Activated CD8-positive, alpha-beta memory T cell treated with anti-CD3 and anti-CD28 coated beads, Interleukin-2, amount 50 U/mL, for 48 hours (primary cell): Measurements from ENCODE around the gene FERD3L.
"Not testable (repeated sequence)": the region's sequence is repeated elsewhere in the genome, so short reads cannot be mapped to it uniquely, and the experiment has no call there.

Experiments
- DNase-seq: peaks from one replicate; pipeline ENCODE4 v3.0.0-alpha.2; 2020

The FERD3L gene, protein sequence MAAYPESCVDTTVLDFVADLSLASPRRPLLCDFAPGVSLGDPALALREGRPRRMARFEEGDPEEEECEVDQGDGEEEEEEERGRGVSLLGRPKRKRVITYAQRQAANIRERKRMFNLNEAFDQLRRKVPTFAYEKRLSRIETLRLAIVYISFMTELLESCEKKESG

DNA sequence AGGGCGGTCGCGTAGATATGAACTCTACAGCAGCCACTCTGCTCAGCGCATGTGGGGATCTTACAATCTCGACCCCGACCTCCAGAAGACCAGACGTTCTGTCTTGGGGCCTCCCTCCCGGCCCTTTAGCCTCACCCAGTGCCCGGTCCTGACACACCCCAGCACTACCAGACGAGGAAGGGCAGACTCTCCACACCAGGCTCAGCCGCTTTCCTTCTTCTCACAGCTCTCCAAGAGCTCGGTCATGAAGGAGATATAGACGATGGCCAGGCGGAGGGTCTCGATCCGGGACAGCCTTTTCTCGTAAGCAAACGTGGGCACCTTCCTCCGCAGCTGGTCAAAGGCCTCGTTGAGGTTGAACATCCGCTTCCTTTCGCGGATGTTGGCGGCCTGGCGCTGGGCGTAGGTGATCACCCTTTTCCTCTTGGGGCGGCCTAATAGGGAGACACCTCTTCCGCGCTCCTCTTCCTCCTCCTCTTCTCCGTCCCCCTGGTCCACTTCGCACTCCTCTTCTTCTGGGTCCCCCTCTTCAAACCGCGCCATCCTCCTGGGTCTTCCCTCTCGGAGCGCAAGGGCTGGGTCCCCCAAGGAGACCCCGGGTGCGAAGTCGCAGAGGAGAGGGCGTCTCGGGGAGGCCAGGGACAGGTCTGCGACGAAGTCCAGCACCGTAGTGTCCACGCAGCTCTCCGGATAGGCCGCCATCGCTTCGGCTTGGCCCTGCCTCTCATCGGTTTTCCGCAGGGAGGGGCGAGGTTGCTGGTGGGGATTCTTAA is at the start of gene FERD3L:
Gene FERD3L, minus strand, starts transcription at position 761 of the 773 bp plus-strand sequence. Its CDS starts 59 bp downstream, at position 702.
- DNase-seq, result no peak

DNA sequence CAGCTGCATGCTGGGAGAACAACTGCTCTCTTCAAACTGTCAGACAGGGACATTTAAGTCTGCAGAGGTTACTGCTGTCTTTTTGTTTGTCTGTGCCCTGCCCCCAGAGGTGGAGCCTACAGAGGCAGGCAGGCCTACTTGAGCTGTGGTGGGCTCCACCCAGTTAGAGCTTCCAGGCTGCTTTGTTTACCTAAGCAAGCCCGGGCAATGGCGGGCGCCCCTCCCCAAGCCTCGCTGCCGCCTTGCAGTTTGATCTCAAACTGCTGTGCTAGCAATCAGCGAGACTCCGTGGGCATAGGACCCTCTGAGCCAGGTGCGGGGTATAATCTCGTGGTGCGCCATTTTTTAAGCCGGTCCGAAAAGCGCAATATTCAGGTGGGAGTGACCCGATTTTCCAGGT is 49.2 kb upstream of the FERD3L start:
- DNase-seq, result not testable (repeated sequence)

DNA sequence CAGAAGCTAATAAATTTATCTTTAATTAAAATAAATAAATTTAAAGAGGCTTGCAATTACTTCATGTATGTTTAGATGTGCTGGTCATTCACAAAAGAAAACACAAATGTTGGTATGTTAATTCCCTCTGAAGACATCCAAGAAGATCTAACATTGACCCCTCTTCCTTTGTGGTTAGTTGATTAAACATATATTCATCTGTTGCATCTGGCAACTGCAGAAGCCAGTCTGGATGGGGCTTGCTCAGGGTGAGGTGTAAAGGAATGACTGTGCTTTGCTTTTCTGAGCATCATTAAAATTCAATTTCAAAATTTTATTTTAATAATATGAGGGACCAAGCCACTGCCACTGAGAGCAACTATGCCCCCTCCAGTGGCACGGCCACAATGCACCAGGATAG is 36.4 kb upstream of the FERD3L start:
- DNase-seq, result no peak

- DNase-seq, result no peak
Measured at GRCh38 chr7:19178595-19178994, 33.4 kb upstream of the FERD3L start.

DNA sequence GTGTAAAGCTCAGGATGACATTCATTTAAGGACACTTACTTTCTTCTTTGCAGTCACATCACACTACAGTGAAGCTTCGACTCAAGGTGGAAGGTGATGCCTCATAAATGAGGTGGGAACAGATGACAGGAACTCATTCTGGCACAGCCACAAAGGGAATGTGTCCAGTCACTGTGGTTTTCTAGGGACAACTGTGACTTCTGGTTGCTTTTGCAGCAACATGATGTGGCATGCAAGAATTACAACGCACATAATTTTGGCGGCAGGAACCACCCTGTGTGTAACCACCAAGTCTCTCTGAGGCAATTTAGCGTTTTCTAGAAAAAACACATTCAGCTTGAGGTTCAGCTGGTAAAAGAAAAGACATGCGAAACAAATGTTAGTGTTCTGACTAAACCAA is 32.0 kb upstream of the FERD3L start:
- no peak for DNase-seq

DNA sequence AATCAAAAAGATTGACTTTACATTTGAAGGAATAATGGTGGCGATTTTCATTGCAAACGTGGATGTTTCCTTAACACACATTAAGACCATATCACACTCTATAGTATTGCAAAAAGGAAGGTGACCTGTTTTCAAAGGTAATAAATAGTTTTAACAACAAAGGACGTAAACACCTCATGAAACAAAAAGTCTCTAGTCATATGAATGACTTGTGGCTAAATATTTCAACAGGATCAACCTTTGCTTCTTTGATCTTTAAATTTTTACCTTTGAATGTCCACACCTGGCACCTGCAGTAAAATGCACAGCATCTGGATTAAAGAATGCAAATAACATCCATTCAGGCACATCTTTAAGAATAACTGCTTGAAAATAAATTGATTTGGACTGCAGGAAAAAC is 30.0 kb upstream of the FERD3L start:
- DNase-seq, result no peak

- no peak for DNase-seq
Measured at GRCh38 chr7:19161671-19162070, 16.4 kb upstream of the FERD3L start.

GRCh38 chr7:19146699-19147098 is 1.5 kb upstream of the FERD3L start:
- DNase-seq, result no peak

DNA sequence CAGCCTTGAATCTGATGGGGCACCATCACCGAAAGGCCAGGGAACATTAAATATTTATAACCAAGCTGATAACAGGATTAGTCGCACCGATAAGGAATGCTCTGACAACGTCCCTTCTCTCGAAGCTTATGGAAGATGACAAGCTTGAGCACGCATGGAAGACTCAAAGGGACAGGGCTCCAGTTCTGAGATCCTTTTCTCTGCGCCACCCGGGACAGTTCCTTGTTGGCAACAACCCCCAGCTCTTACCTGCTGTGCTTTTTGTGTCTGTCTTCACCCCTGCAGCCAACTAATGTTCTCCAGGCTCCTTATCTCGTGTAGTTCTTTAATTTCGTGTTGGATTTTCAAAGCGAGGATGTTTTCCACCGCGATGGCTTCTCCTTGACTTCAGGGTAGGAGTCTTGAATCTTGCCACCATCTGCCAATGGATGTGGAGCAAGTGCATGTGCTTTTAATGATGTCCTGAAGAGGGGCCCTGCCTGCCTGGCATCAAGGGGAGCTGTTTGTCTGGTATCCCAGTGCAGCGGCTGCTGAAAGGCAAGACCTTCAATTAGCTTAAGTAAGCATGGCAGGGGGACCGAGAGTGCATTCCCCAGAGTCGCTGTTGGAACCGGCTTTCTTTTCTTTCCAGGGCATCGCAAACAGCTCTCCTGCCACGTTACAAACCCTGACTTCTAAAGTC is 354 bp upstream of the FERD3L start:
- no peak for DNase-seq

DNA sequence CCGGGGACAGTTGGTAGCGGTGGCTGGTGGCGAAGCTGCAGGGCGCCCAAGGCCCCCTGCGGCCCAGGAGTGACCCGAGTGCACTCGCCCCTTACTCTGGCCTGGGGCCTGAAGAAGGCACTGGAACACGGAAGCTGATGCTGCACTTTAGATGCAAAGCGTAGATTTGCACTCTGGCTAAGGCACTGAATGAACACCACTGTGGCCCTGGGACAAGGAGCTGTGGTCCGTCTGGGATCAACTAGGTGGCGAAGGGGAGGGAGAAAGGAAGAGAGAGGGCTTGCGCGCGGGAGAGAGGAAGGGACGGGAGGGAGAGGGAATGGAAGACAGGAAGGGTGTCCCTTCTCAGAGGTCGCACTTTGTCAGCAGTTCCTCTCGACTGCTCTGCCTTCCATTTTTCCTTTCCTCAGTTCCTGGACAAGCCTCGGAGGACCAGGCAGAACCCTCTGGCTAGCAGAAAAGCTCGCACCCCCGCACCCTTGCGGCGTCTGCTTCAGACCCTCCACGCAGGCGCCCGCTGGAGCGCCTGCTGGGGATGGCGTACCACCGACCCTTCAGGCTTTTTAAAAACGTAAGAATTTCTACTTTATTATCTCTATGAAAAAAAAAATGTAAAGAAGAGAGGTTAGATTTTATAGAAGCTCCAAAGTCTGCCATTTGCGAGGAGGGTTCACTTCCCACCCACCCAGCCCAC is 1.2 kb downstream of the FERD3L start:
- no peak for DNase-seq

- no peak for DNase-seq
Measured at GRCh38 chr7:19139706-19140327, 5.4 kb downstream of the FERD3L start.

DNA sequence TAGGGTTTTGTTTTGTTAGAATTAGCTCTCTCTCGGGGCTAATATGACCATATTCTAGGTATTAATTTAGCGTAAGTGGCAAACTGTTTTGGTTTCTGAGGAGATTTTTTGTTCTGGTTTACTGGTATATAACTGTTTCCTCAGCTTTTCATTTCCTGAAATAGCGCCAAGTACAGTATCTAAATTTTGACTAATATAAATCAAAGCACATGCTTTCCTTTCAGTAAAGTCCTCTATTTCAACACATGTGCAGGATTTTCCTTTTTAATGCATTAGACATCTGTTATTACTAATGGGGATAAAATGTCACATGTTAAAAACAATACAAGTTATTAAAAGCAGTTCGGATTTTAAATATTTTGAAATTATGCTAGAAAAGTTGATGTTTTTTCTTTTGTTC is 11.3 kb downstream of the FERD3L start:
- DNase-seq, result no peak

DNA sequence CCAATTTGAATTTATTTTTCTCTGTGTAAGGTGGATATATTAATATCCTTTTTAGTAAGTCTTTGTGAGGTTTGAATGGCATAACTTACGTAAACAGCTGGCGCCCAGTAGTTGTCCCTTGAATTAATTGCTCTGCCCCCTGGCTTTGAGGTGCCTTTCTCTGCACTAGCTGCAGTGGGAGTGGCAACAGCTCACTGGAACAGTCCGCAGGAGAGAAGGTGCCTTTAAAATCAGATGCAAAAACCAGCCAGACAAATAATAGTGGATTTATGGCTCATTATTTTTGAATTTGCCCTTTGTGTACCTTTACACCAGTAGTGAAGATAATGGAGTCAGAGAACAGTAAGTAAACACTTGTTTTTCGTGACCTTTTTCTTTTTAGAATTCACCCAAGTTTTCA is 11.8 kb downstream of the FERD3L start:
- DNase-seq, result no peak

DNA sequence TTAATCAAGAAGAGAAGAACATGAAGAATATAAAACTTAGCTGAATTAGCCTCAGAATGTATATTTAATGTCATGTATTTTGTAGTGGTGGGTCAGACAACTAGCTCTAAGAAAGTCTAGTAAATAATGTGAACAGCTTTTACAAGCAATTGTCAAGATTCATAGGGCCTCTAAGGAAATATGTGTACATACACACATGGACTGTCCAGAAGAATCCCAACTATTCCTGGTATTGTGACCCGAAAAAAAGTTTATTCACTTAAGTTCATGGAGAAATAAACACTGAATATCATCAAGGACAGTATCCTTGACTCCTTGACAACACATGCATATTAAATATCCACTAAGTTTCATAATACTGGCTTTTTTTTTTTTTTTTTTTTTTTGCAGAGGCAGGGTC is 16.4 kb downstream of the FERD3L start:
- DNase-seq, result no peak

GRCh38 chr7:19121977-19122588 is 23.1 kb downstream of the FERD3L start:
- no peak for DNase-seq

DNA sequence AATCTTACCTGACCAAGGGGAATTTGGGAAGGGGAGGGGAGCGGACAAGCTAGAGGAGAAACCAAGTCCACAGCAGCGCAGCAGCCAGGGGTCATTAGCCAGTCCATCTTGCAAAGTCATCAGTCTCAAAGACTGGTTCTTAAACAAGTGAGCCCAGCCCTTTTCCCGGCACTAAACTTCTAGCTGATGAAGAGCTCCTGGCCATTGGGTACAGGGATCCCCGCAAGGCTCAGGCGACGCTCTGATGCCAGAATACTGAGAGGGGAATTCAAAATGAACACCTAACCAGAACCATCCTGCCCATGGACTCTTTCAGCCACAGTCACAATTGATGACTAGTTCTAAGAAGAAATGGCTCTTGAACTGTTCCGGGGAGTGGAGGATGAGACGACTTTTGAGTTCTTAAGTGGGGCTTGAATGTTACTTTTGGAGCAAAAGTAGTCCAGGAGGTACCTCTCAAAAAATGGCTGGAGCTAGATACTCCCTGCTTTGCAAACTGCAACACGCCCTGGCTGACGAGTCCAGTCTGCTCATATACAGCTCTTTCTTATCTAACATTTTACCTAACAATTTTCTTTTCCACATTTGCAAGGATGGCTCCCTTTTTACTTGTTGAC is 25.2 kb downstream of the FERD3L start:
- no peak for DNase-seq

DNA sequence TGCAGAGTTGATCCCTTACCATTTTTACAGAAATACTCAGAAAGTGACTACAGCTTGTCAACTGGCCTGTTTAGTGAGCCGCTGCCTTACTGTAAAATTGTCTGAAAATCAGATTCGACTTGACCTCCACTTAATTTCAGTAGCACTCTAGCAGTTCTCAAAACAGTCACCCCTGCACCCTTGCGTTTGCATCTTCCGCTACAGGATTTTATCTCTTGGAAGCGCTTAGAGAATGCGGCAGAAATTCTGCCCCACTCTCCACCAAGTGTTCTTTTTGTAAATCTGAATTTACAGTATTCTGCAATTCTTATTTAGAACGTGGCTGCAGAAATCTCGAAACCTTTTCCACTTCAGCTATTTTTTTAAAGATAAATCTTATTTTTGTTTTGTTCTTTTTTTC is 25.8 kb downstream of the FERD3L start:
- DNase-seq, result no peak

GRCh38 chr7:19118636-19119371 is 26.4 kb downstream of the FERD3L start:
- DNase-seq, result no peak

DNA sequence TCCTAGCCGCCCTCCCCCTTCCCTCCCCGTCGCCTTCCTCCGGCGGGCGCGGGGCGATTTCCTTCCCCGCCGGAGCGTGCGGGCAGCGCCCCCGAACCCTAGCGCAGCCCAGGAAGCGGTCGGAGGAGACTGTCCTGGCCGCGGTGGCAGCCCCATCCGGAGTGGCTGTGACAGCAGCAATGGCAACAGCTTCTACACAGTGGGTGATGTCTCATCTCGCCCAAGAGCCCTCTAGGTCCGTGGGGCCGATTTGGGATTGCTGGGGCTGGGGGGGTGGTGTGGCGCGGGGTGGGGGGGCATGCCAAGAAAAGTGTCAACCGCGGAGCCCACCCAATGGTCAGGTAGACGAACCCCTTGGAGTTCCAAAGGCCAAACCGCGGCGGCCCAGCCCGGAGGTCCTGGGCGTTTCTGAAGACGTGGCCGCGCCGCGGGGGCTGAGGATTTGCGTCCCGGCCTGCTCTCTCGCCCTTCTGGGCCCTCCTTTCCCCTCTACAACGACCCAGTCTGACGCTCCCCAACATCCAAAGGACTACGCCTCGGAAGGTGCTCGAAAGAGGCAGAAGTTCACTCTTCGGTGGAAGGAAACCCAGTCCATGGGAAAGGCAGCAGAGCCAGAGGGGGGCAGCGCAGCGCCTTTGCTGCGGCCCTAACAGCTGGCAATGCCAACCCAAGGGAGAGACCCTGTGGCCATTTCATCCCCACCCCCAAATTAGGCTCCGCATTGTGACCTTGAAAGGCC is 27.2 kb downstream of the FERD3L start:
- no peak for DNase-seq

DNA sequence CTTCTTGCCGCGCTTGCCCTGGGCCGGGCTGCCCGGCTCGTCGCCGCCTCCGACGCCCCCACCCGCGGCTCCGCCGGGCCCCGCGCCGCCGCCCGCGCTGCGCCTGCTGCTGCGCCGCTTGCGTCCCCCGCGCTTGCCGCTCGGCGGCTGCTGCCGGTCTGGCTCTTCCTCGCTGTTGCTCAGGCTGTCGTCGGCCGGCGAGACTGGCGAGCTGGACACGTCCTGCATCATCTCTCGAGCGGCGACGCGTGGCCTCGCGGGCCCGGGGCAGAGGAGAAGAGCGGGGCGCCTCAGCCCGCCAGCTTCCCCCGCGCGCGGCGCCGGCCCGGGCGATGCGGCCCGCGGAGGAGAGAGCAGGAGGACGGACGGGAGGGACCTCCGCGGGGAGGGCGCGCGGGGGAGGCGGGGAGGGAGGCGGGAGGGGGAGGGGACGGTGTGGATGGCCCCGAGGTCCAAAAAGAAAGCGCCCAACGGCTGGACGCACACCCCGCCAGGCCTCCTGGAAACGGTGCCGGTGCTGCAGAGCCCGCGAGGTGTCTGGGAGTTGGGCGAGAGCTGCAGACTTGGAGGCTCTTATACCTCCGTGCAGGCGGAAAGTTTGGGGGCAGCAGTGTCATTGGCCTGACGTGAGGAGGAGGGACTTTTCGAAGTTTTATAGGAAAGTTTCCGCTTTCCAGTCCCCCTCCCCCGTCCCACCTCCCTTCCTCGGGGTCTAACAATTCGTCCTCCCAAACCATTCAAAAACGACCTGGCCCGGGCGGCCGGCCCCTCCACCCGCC is 27.9 kb downstream of the FERD3L start, which contains the start of gene TWIST1:
Gene TWIST1, minus strand, starts transcription at position 546 of the 779 bp plus-strand sequence. Its CDS starts 315 bp downstream, at position 231.
- DNase-seq, result no peak
